H1 (cell line): ENCODE data around the gene MCCD1. TPM values are rescaled to one million over a fixed set of nuclear protein-coding genes. Genes with fewer than 3 reads are reported as not detected.

Source experiments
- CHD7 ChIP-seq: fragments of 300-600 bp; sonication (generic); IDR thresholded peaks from 2 replicates; pipeline ENCODE4 v1.7.1; 2012; ENCODE audit warnings: low read length, moderate library complexity, mild to moderate bottlenecking, inconsistent platforms; ENCODE audit not compliant: insufficient replicate concordance
- E2F6 ChIP-seq: IDR thresholded peaks from 2 replicates; pipeline ENCODE4 v1.6.1; 2012; ENCODE audit warnings: inconsistent platforms
- EP300 ChIP-seq, 2 experiments: IDR thresholded peaks; 1 replicate in 1 of 2; 2 replicates in 1 of 2; pipeline ENCODE4 v1.6.1; 2011 to 2012; ENCODE audit warnings: low read depth in 2 of 2, low read length in 2 of 2, mild to moderate bottlenecking in 2 of 2, borderline replicate concordance in 1 of 2, inconsistent platforms in 1 of 2, moderate library complexity in 1 of 2
- NRF1 ChIP-seq: IDR thresholded peaks from 2 replicates; pipeline ENCODE4 v1.6.1; 2011; ENCODE audit warnings: mild to moderate bottlenecking, low read depth, low read length, improper control_type of control experiment
- POLR2A ChIP-seq, 2 experiments: IDR thresholded peaks; 1 replicate in 1 of 2; 2 replicates in 1 of 2; pipeline ENCODE4 v1.6.1; 2011; ENCODE audit warnings: low read depth in 2 of 2, low read length in 2 of 2, mild to moderate bottlenecking in 2 of 2; ENCODE audit errors: control extremely low read depth in 1 of 2
- polyA plus RNA-seq, 7 experiments: library from polyadenylated mRNA; depleted of rRNA in 3 of 7; stranded (reverse) in 5 of 7; unstranded in 2 of 7; fragments of >200 nt in 5 of 7; fragments of 200-250 nt in 2 of 7; gene quantifications; 1 replicate in 5 of 7; 2 replicates in 1 of 7; 4 replicates in 1 of 7; pipeline versions ENCODE4 v1.2.1 to v1.2.3, GENCODE V29; 2011 to 2013; ENCODE audit warnings: missing spikeins in 2 of 7, mixed read lengths in 2 of 7
- total RNA-seq: library from RNA; stranded (reverse); fragmentation: NEBNext Ultra II Directional; extraction: Animal tissue kit (Norgen Biotek cat#: 25700); gene quantifications from 2 replicates; pipeline ENCODE4 v1.2.1, GENCODE V29; 2021

MCCD1 gene
- total and polyA plus RNA-seq, 2 of the 8 experiments (the other 6 are each of a cell fraction or from before 2014, with no cell fraction given) = not detected

GRCh38 chr6:31577579-31577966 lies 48.8 kb downstream of the MCCD1 start (continued):
- no peak for TF ChIP-seq CHD7
- TF ChIP-seq NRF1 = no peak
- no peak for TF ChIP-seq EP300 (IDR thresholded peaks at IDR 0.05; ENCODE audit: borderline replicate concordance in 1 of 2, low read depth in 2 of 2, low read length in 2 of 2)
- no peak for TF ChIP-seq E2F6
- no peak for TF ChIP-seq POLR2A (IDR thresholded peaks at IDR 0.05; ENCODE audit: control extremely low read depth in 1 of 2, low read depth in 2 of 2, low read length in 2 of 2)
